Ishikawa (cell line): ENCODE data around the gene NR6A1.

Experiments used
- CEBPB ChIP-seq: IDR thresholded peaks from 2 replicates; pipeline ENCODE4 v1.6.1; 2012
- CREB1 ChIP-seq: IDR thresholded peaks from 2 replicates; pipeline ENCODE4 v1.6.1; 2012; ENCODE audit warnings: low read depth
- EGR1 ChIP-seq: IDR thresholded peaks from 2 replicates; pipeline ENCODE4 v1.6.1; 2012
- EP300 ChIP-seq: IDR thresholded peaks from 2 replicates; pipeline ENCODE4 v1.6.1; 2012; ENCODE audit warnings: borderline replicate concordance
- FOXM1 ChIP-seq: IDR thresholded peaks from 2 replicates; pipeline ENCODE4 v1.6.1; 2012; ENCODE audit warnings: low read depth, borderline replicate concordance
- NFIC ChIP-seq: IDR thresholded peaks from 2 replicates; pipeline ENCODE4 v1.6.1; 2012
- RAD21 ChIP-seq: IDR thresholded peaks from 2 replicates; pipeline ENCODE4 v1.6.1; 2012; ENCODE audit warnings: low read depth
- TAF1 ChIP-seq: IDR thresholded peaks from 2 replicates; pipeline ENCODE4 v1.6.1; 2012; ENCODE audit warnings: low read depth, mild to moderate bottlenecking
- TCF12 ChIP-seq: IDR thresholded peaks from 2 replicates; pipeline ENCODE4 v1.6.1; 2012; ENCODE audit warnings: low read depth
- TEAD4 ChIP-seq: IDR thresholded peaks from 2 replicates; pipeline ENCODE4 v1.6.1; 2012
- ZBTB7A ChIP-seq: IDR thresholded peaks from 2 replicates; pipeline ENCODE4 v1.6.1; 2012; ENCODE audit warnings: low read depth
- TF ChIP-seq, protein P1 (sequence below): IDR thresholded peaks from 2 replicates; pipeline ENCODE4 v1.6.1; 2012; ENCODE audit warnings: low read depth, mild to moderate bottlenecking
- TF ChIP-seq, protein P2 (sequence below): IDR thresholded peaks from 2 replicates; pipeline ENCODE4 v1.6.1; 2012
- TF ChIP-seq, protein P3 (sequence below): IDR thresholded peaks from 2 replicates; pipeline ENCODE4 v1.6.1; 2012

DNA sequence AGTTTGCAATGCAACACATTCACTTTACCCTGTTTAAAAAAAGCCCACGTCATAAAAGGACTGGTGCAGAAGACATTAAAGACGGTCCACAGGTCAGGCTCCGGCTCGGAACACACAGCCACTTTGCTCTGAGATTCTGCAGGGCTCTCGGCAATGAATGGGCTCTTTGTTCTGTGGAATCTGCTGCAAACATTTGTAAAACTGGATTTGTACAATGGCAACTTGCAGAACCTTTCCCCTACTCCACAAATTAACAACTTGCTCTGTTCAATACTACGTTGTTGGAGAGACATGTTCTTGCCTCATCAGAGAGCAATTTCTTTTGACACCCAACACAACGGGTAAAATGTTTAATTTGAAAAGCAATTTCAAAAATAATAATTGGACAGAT, 250.9 kb downstream of the NR6A1 start:
- no peak for TF ChIP-seq EP300
- no peak for TF ChIP-seq TAF1
- TF ChIP-seq, protein P1, sequence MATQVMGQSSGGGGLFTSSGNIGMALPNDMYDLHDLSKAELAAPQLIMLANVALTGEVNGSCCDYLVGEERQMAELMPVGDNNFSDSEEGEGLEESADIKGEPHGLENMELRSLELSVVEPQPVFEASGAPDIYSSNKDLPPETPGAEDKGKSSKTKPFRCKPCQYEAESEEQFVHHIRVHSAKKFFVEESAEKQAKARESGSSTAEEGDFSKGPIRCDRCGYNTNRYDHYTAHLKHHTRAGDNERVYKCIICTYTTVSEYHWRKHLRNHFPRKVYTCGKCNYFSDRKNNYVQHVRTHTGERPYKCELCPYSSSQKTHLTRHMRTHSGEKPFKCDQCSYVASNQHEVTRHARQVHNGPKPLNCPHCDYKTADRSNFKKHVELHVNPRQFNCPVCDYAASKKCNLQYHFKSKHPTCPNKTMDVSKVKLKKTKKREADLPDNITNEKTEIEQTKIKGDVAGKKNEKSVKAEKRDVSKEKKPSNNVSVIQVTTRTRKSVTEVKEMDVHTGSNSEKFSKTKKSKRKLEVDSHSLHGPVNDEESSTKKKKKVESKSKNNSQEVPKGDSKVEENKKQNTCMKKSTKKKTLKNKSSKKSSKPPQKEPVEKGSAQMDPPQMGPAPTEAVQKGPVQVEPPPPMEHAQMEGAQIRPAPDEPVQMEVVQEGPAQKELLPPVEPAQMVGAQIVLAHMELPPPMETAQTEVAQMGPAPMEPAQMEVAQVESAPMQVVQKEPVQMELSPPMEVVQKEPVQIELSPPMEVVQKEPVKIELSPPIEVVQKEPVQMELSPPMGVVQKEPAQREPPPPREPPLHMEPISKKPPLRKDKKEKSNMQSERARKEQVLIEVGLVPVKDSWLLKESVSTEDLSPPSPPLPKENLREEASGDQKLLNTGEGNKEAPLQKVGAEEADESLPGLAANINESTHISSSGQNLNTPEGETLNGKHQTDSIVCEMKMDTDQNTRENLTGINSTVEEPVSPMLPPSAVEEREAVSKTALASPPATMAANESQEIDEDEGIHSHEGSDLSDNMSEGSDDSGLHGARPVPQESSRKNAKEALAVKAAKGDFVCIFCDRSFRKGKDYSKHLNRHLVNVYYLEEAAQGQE: no peak
- TF ChIP-seq EGR1: no peak
- TF ChIP-seq NFIC: no peak
- TF ChIP-seq, protein P2, sequence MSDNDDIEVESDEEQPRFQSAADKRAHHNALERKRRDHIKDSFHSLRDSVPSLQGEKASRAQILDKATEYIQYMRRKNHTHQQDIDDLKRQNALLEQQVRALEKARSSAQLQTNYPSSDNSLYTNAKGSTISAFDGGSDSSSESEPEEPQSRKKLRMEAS: no peak
- no peak for TF ChIP-seq TCF12
- no peak for TF ChIP-seq FOXM1
- TF ChIP-seq, protein P3, sequence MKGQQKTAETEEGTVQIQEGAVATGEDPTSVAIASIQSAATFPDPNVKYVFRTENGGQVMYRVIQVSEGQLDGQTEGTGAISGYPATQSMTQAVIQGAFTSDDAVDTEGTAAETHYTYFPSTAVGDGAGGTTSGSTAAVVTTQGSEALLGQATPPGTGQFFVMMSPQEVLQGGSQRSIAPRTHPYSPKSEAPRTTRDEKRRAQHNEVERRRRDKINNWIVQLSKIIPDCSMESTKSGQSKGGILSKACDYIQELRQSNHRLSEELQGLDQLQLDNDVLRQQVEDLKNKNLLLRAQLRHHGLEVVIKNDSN: no peak
- no peak for TF ChIP-seq RAD21
- TF ChIP-seq CREB1: no peak
- no peak for TF ChIP-seq ZBTB7A
- TF ChIP-seq CEBPB: no peak
- no peak for TF ChIP-seq TEAD4
